GM19467 (cell line): ENCODE measurements around the gene ZNF275.
"Not testable (repeated sequence)": the region's sequence is repeated elsewhere in the genome, so short reads cannot be mapped to it uniquely, and the experiment has no call there.

Experiments
- ATAC-seq: cut with Tn5 transposase; IDR thresholded peaks from one replicate; pipeline ENCODE4 v1.9.1; 2021; ENCODE audit warnings: mild to moderate bottlenecking, moderate library complexity; ENCODE audit not compliant: unreplicated experiment

The ZNF275 gene

DNA sequence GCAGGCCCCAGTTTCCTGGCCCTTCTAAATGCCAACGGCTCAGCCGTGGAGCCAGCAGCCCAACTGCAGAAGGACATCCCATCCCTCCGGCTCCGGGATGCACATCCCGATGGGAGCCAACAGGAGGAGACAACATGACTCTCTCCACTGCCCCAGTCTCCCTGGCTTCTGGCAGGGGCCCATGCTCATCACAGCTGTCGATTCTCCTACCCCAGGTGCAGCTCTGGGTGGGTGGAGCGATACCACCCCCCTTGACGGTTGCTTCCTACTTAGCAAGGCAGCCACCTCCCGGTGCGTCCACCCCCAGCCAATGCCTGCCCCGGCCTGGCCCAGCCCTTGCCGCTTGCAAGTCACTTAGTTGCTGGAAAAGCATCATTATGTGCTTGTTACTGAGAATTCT lies 19.5 kb downstream of the ZNF275 start:
- no peak for ATAC-seq

DNA sequence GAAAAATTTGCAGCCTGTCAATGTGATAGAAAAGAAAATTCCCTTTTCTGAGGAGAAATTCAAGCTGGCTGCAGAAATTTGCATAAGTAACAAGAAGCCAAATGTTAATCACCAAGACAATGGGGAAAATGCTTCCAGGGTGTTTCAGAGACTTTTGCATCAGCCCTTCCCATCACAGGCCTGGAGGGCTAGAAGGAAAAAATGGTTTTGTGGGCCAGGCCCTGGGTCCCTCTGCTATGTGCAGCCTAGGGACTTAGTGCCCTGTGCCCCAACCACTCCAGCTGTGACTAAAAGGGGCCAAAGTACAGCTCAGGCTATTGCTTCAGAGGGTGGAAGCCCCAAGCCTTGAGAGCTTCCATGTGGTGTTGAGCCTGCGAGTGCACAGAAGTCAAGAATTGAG lies 23.9 kb downstream of the ZNF275 start:
- no peak for ATAC-seq

DNA sequence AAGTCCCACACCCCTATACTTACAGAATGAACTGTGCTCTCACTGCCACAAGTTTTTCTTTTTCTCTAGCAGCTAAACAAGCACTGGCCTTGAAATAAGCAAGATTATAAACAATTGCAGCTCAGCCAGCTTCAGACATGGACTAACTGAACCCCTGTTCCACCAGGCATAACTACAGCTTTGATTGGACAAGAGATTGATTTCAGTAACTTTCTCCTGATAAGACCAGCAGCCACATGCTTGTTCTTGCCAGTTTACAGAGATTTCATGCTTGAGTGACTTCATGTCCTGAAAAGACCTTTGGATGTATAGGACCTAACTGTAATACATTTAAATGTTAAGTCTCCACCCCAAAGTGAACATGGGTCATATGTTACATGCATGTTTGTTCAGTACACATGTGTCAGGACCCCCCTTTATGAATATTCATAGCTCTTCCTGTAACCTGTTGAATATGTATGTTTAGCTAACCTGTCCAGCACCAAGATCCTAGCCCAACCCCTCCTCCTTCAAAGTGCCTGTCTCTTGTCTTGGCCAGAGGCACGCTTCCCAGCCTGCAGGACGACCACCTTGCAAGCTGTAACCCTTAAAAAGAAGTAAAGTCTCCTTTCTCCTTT lies 27.9 kb downstream of the ZNF275 start:
- ATAC-seq: no peak

DNA sequence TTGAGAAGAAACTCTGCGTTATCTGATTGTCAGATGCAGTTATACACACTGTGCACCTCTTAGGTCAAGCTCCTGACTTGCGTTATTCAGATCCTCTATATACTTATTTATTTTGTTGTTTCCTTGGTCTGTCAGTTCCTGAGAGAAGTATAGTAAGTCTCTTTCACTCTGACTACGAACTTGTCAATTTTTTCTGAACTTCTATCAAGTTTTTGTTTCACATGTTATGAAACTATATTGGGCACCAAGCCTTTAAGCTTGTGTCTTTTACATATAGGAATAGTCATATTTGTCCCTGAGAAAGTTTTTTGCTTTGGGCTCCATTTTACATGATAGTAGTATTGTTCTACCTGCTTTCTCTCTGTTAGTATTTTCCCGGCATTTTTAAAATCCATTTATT lies 31.7 kb downstream of the ZNF275 start:
- ATAC-seq: no peak

DNA sequence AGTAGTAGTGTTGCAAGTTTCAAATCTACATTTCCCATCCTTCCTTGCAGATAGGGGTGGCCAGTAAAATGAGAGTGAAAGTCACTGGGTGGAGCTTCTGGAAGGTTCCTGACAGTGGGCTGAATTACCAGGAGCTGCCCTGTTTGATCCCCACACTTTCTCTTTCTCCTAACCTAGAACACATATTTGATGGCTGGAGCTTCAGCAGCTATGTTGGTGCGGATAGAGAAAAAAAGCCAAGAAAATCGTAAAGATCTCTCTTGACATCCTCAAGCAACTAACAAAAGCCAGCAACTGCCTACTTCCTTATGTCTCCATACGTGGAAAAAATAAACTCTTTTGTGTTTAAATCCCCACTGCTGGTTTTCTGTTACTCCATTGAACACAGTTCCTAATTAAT lies 32.2 kb downstream of the ZNF275 start:
- no peak for ATAC-seq

DNA sequence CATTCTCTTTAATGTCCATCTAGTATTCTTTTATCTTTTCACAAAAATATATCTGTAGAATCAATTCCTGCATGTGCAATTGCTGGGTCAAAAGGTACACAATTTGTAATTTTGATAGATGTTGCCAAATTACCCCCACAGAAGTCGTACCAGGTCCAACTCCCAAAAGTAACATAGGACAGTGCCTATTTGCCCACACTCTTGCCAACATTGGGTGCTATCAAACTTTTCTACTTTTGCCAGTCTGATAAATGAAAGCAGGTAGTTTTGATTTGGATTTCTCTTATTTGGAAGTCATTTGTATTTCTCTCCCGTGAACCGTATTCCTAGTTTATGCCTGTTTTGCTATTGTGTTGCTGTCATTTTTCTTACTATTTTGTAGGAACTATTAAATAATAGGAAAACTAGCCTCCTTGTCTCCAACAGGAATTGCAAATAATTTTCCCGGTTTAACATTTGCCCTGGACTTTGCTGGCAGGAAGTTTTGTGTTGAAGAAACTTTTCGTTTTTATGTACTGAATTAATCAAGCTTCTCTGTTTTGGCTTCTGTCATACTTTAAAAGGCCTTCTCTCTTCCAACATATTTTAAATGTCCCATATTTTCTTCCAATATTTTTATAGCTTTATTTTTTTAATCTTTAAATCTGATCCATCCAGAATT lies 33.1 kb downstream of the ZNF275 start:
- no peak for ATAC-seq

DNA sequence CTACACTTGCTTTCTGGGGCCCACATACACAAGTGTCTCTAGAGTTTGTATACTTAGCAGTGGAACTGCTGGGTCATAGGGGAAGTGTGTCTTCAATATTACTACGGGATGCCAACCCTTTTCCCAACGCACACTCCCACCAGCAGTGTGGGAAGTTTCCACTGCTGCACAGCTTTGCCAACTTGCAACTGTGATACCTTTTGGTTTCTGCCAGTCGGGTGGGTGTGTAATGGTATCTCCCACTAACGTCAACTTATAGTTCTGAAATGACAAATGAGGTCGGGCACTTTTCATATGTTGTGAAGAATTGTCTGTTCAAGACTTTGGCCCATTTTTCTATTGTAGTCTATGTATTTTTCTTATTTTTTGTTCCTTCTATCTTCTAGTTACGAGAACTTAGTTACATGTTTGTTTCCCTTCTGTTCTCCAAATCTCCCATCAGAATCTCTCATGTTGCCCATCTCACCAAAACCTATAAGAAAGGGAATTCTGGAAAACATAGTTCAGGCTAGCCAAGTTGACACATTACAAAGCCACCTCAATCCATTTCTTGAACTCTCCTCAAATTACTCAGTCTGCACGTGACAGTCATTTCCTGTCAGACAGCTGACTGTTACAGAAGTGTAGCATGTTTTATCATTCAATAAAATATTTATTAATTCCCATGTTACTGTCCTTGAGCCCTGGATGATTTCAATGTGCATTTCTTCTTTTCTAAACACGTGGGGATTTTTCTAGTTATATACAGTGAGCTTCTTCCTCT lies 36.5 kb downstream of the ZNF275 start:
- ATAC-seq: no peak

DNA sequence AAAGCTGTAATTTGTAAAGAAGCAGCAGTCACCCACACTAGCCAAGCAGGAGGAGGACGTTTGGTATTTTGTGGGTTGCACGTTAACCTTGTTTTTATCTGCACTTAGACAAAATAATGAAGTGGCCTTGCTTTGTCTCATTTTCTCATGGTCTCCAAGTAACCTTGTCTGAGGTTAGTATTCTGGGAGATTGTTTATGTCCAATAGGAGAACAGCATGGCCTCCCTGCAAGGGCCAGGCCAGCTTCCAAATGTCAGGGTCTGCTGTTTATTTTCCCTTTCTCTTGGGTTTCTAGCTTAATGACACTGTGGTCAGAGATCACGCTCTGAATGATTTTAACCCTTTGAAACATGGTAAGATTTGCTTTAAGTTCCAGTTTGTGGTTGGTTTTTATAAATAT lies 37.3 kb downstream of the ZNF275 start:
- no peak for ATAC-seq

DNA sequence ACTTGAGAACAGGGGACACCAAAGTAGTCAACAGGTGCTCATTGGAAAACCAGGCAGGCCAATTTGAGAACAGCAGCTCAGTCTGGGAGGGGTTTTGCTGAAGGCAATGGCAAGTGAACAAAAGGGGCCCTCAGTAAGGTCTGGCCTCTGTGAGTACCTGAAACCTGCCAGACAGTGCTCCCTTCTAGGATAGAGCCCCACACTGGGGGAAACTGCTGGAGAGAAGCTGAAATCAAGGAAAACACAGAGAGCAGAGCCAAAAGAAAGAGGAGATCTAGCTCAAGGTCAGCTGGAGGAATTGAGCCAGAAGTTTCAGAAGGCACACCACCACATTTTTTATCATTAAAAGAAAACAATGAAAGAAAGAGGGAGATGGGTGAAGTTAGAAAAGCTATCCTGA lies 39.0 kb downstream of the ZNF275 start:
- ATAC-seq: no peak

DNA sequence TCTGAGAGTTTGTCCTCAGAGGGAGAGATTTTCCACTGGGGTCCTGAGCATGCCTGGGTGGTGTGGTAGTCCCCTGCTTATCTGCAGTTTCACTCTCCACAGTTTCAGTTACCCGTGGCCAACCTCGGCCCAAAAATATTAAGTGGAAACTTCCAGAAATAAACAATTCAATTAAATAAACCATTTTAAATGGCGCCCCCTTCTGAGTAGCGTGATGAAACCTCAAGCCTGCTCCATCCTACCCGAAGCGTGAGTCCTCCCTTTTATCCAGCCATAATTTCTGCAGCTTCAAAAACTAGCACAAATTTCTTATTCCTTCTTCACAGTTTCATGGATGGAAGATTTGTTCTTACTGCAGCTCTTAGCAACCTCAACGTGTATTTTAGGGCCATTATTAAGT lies 40.5 kb downstream of the ZNF275 start:
- no peak for ATAC-seq

DNA sequence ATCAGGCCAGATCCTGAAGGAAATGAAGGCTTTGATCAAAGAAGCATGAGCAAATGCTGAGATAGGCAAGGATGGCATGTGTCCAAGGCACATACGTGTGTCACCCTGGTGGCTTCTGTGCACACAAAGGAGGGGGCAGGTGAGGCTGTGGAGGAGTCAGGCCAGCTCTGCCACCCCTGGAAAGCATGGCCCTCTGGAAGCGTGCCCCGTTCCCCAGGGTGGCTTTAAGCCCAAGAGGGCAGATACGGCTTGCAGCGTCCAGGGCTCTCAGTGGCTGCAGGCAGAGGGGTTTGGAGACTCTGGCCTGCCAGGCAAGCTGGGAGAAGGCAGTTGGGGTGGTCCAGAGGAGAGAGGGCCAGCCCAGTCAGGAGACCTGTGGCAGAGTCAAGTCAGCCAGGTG lies 41.6 kb downstream of the ZNF275 start:
- ATAC-seq: no peak

DNA sequence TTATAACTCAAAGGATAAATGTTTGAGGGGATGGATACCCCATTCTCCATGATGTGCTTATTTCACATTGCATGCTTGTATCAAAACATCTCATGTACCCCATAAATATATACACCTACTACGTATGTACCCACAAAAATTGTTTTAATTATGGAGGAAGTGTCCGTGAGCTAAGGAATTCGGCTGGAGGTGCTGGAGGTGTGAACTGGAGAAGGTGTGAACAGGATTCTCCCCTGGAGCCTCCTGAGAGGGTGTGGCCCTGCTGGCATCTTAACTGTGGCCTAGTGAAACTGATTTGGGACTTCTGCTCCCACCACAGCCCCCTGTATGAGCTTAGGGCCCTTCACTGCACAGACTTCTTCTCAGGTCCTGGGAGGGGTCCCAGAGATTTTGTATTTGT lies 43.8 kb downstream of the ZNF275 start:
- no peak for ATAC-seq

DNA sequence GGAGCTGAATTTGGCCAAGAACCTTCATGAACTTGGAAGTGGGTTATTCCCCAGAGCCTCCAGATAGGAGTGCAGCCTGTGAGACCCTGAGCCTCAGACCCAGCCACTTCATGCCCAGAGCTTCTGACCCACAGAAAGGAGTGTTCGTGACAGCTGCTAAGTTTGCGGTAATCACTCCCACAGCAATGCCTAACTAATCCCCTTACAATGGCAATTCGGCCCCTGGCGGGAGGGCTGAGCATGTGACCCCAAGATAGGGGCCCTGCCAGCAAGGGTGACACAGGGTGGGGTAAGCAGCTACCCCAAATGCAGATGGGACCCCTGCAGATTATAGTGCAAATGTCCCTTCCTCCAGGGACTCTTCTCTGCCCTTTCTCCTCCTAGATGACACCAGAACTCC lies 44.7 kb downstream of the ZNF275 start:
- no peak for ATAC-seq

DNA sequence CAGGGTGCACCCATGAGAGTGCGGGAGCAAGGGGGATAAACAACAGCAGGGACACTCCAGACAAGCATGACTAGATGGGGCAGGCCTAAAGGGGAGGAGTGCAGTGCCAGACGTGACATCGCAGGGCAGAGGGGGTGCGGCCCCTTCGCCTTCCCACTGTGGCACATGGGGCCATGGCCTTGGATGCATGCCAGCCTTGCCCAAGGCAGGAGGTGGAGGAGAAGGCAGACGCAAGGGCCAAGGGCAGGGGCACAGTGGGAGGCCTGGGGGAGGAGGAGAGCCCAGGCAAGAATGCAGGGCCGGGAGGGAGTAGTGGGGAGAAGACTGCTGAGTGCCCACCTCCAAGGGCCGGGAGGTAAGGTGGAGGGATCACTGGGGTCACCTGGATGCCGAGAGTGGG lies 45.6 kb downstream of the ZNF275 start:
- ATAC-seq: no peak

DNA sequence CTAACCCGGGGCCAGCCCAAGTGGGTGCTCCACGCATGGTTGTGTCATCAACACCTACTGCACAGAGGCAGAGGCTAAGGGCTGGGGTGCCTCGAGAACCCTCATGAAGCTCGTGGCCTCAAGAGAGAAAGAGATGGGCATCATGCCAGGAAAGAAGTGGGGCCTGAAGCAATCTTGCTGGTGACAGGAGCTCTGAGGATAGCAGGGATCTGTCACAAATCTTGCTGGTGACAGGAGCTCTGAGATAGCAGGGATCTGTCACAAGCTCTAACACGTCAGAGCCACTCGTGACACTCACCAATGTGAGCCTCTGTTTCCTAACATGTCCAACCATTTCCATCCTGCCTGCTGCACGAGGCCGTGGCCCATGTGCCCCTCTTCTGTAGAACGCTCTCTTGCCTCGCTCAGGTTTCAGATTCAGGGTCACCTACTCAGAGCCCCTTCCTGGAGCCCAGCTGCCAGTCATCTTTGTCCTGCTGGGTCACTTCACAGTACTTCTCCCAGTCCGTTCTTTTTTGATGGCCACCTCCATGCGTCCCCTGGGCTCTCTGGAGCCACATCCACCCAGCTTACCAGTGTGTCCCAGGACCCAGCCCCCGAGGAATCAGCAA lies 46.1 kb downstream of the ZNF275 start:
- ATAC-seq: no peak

DNA sequence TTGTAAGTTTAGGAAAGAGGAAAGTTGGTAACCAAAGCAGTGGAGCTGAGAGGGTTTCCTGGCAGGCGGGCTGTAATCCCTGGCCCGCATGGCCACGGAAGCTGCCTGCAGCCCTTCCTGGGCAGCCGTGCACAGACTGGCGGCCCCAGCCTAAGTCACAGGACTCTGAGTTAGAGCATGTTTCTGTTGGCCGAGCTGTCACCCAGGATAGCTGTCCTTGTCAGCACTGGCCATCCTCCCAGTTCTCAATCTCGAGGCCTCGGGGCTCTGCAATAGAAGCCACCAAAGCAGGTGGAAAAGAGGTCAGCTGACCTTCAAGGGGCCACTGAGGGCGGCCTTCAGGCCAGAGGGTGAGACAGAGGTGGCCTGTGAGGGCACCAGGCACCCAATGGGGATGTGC lies 46.7 kb downstream of the ZNF275 start:
- no peak for ATAC-seq

DNA sequence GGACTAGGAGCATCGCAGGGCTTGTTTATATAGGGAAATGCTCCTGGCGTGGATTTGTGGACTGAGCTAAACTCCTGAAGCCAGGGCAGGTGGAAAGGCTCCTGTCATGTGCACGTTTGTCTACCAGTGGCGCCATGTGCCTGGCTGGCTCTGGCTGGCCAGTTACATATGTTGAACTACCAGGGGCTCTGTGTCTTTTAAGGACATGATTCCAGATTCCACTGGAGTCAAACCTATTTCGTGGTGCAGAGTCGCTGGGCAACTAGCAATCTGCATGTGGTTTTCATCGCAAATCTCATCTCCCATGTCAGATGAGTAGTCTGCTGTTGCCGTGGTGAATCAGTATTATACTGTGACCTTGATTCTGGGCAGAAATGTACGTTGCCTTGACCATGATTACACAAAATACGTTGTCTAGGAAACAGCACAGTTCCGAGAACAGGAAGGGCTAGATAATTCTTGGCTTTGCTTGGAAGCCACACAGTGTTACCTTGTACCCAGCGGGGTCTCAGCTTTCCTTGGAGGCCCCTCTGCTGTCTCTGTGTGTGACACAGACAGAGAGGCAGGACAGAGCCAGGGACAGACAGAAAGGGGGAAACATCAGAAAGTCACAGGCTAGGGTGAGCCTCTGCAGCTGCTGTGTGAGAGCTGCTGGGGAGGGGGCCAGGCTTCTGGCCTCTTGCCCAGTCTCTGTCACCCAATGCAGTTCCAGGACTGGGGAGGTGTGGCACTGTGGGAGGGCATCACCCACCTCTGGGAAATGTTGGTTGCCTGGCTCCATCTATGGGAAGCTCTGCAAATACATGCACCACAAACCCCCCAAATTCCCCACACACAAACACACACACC lies 48.0 kb downstream of the ZNF275 start:
- no peak for ATAC-seq

DNA sequence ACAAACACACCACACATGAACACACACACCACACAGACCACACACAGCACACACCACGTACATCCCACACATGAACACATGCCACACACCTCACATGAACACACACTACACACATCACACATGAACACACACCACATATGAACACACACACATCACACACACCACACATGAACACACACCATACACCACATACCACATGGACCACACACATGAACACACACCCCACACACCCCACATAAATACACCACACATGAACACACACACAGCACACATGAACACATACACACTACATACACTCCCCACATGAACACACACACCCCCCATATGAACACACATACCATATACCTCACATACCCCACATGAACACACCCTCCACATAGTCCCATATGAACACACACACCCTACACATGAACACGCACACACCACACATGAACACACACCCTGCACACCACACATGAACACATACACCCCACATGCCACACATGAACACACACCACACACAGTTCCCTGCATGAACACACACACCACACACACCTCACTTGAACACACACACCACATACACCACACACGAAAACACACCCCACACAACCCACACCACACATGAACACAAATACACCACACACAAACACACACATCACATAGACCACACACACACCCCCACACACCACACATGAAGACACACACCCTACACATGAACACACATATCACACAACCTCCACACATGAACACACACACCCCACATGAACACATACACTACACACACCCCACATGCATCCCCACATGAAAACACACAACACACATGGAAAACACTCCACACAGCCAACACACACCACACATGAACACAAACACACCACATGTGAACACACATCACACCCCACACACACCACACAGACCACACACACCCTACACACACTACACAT lies 48.9 kb downstream of the ZNF275 start:
- ATAC-seq: no peak

DNA sequence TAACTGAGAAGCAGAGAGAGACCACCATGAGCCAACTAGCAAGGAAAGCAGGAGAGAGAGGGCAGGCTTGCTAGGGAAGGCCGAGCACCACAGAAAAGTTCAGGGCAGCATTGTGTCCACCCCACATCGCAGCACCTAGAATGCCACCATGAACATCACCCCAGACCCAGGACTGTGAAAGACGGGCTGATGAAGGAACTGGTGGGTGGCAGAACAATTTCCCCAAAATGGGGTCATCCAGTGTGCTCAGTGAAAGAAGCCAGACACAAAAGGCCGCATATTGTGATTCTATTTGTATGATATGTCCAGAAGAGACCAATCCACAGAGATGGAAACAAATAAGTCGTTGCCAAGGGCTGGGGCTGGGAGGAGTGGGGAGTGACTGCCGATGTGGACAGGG lies 50.4 kb downstream of the ZNF275 start:
- no peak for ATAC-seq

DNA sequence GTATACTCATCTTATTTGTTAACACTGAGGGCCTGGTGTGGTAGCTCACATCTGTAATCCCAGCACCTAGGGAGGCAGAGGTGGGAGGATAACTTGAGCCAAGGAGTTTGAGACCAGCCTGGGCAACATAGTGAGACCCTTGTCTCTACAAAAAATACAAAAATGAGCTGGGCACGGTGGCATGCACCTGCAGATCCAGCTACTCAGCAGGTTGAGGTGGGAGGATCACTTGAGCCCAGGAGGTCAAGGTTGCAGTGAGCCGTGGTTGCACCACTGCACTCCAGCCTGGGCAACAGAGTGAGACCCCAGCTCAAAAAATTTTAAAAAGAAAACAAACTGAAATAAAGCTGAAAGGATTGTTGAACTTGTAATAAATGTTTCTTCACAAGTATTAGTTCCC lies 51.0 kb downstream of the ZNF275 start:
- ATAC-seq: not testable (repeated sequence)
